ENCODE results near the gene GALC.

The GALC gene

GRCh38 chr14:87961246-87961645, 31.7 kb downstream of the GALC start:
- peaks cover 65% of the 10 kb centered on the region for H3K36me3 Mint-ChIP-seq (ENCODE audit: low read depth)
- no peaks in the 10 kb centered on the region for H3K4me1 Mint-ChIP-seq
- peaks cover 3% of the 10 kb centered on the region for H3K27me3 Mint-ChIP-seq (ENCODE audit: low read depth)
- no peak overlapping the region for H3K27ac Mint-ChIP-seq
- no peak for TF ChIP-seq CTCF (IDR thresholded peaks at IDR 0.05; ENCODE audit: unreplicated experiment in 3 of 3)
- no peak overlapping the region for H3K4me3 Mint-ChIP-seq
- H3K9me3 Mint-ChIP-seq: peaks cover 16% of the 10 kb centered on the region

GRCh38 chr14:87960013-87960787, 32.8 kb downstream of the GALC start:
- Mint-ChIP-seq H3K27me3 (ENCODE audit: low read depth) (peaks cover 3% of the 10 kb centered on the region), H3K4me3 (no peak overlapping the region), H3K9me3 (peaks cover 16% of the 10 kb centered on the region), H3K27ac (no peak overlapping the region), H3K36me3 (ENCODE audit: low read depth) (peaks cover 66% of the 10 kb centered on the region), H3K4me1 (no peaks in the 10 kb centered on the region)
- no peak for TF ChIP-seq CTCF (IDR thresholded peaks at IDR 0.05; ENCODE audit: unreplicated experiment in 3 of 3)

GRCh38 chr14:87955501-87955900, 37.5 kb downstream of the GALC start:
- Mint-ChIP-seq H3K27me3 (ENCODE audit: low read depth) (peaks cover 3% of the 10 kb centered on the region), H3K36me3 (ENCODE audit: low read depth) (peaks cover 36% of the 10 kb centered on the region), H3K27ac (no peak overlapping the region), H3K4me1 (no peaks in the 10 kb centered on the region), H3K9me3 (peaks cover 13% of the 10 kb centered on the region), H3K4me3 (no peak overlapping the region)
- no peak for TF ChIP-seq CTCF (IDR thresholded peaks at IDR 0.05; ENCODE audit: unreplicated experiment in 3 of 3)

GRCh38 chr14:87952307-87953094, 40.5 kb downstream of the GALC start:
- peaks cover 9% of the 10 kb centered on the region for H3K36me3 Mint-ChIP-seq (ENCODE audit: low read depth)
- TF ChIP-seq CTCF (IDR thresholded peaks at IDR 0.05; ENCODE audit: unreplicated experiment in 3 of 3): no peak
- H3K9me3 Mint-ChIP-seq: no peaks in the 10 kb centered on the region

GRCh38 chr14:87944987-87945604, 47.9 kb downstream of the GALC start:
- Mint-ChIP-seq H3K27me3 (ENCODE audit: low read depth) (no peaks in the 10 kb centered on the region), H3K4me1 (no peaks in the 10 kb centered on the region), H3K36me3 (ENCODE audit: low read depth) (peaks cover 5% of the 10 kb centered on the region), H3K9me3 (no peaks in the 10 kb centered on the region), H3K4me3 (no peak overlapping the region), H3K27ac (no peak overlapping the region)
- peak; percentile 45 to 71 (median 66) for TF ChIP-seq CTCF (IDR thresholded peaks at IDR 0.05; ENCODE audit: unreplicated experiment in 3 of 3)

More at GRCh38 chr14:87952307-87953094, 40.5 kb downstream of the GALC start:
- H3K4me3 Mint-ChIP-seq: no peak overlapping the region
- no peaks in the 10 kb centered on the region for H3K4me1 Mint-ChIP-seq
- H3K27ac Mint-ChIP-seq: no peak overlapping the region
- no peaks in the 10 kb centered on the region for H3K27me3 Mint-ChIP-seq (ENCODE audit: low read depth)

Data from nephron (organoid).